Measurements from ENCODE around the gene STRAP.
"Not testable (repeated sequence)": the region's sequence is repeated elsewhere in the genome, so short reads cannot be mapped to it uniquely, and the experiment has no call there.

DNA sequence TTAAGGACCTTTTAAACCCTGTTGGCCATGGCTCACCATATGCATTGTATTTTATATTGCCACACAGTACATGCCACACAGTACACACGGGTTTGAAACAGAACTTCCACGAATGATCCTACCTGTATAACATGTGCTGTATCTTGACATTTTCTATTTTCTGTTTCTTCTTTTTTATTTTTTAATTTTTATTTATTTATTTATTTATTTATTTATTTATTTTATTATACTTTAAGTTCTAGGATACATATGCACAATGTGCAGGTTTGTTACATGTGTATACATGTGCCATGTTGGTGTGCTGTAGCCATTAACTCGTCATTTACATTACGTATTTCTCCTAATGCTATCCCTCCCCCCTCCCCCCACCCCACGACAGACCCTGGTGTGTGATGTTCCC lies 61.3 kb downstream of the STRAP start:
- TF ChIP-seq POLR2A (IDR thresholded peaks at IDR 0.05; ENCODE audit: low read length); GATA1 (IDR thresholded peaks at IDR 0.05; ENCODE audit: low read depth, low read length): not testable (repeated sequence)
